ENCODE results near the gene CPEB2.

GRCh38 chr4:15035159-15035558 lies 32.9 kb downstream of the CPEB2 start:
- TF ChIP-seq CTCF (IDR thresholded peaks at IDR 0.05), result no peak
- TF ChIP-seq POLR2A (IDR thresholded peaks at IDR 0.05), result no peak
